ENCODE results near the gene DUSP22.

- TF ChIP-seq ATF3 (IDR thresholded peaks at IDR 0.05; ENCODE audit: insufficient read depth, low read depth, low read length), result no peak
- TF ChIP-seq CTCF (IDR thresholded peaks at IDR 0.05; ENCODE audit: control extremely low read depth in 1 of 3, insufficient read depth in 1 of 3, low read depth in 1 of 3, low read length in 3 of 3), result no peak
Observed at GRCh38 chr6:246352-246751, 45.9 kb upstream of the DUSP22 start.
